HG03045 (cell line): ENCODE results near the gene PPM1D.
"Not testable (repeated sequence)": the region's sequence is repeated elsewhere in the genome, so short reads cannot be mapped to it uniquely, and the experiment has no call there.

ENCODE experiments used
- ATAC-seq: cut with Tn5 transposase; IDR thresholded peaks from one replicate; pipeline ENCODE4 v1.9.1; 2021; ENCODE audit warnings: mild to moderate bottlenecking, moderate library complexity; ENCODE audit not compliant: unreplicated experiment

Gene PPM1D

GRCh38 chr17:60599620-60600489 lies at the start of gene PPM1D:
PPM1D (plus strand) TSS chr17:60600193; CDS start chr17:60600415, 222 bp downstream.
- ATAC-seq = peak; percentile 89

- not testable (repeated sequence) for ATAC-seq
Observed at GRCh38 chr17:60552255-60552654, 47.7 kb upstream of the PPM1D start.

GRCh38 chr17:60554377-60554788 lies 45.6 kb upstream of the PPM1D start:
- no peak for ATAC-seq

- ATAC-seq = no peak
Observed at GRCh38 chr17:60555786-60556185, 44.2 kb upstream of the PPM1D start.

GRCh38 chr17:60557805-60558204 lies 42.2 kb upstream of the PPM1D start:
- no peak for ATAC-seq

GRCh38 chr17:60559659-60559994 lies 40.4 kb upstream of the PPM1D start:
- no peak for ATAC-seq

GRCh38 chr17:60559995-60560859 lies 39.8 kb upstream of the PPM1D start:
- no peak for ATAC-seq

GRCh38 chr17:60560860-60561257 lies 39.1 kb upstream of the PPM1D start:
- ATAC-seq = no peak

- no peak for ATAC-seq
Observed at GRCh38 chr17:60562421-60562820, 37.6 kb upstream of the PPM1D start.

GRCh38 chr17:60563743-60564142 lies 36.2 kb upstream of the PPM1D start:
- ATAC-seq = no peak

- ATAC-seq = no peak
Observed at GRCh38 chr17:60565233-60565632, 34.8 kb upstream of the PPM1D start.

- no peak for ATAC-seq
Observed at GRCh38 chr17:60573236-60574051, 26.5 kb upstream of the PPM1D start.

GRCh38 chr17:60577147-60577915 lies 22.7 kb upstream of the PPM1D start:
- no peak for ATAC-seq

GRCh38 chr17:60579090-60579489 lies 20.9 kb upstream of the PPM1D start:
- ATAC-seq = no peak

- no peak for ATAC-seq
Observed at GRCh38 chr17:60579551-60579950, 20.4 kb upstream of the PPM1D start.

- no peak for ATAC-seq
Observed at GRCh38 chr17:60583008-60583407, 17.0 kb upstream of the PPM1D start.

- no peak for ATAC-seq
Observed at GRCh38 chr17:60585887-60586286, 14.1 kb upstream of the PPM1D start.

GRCh38 chr17:60586288-60586974 lies 13.6 kb upstream of the PPM1D start:
- ATAC-seq = no peak

GRCh38 chr17:60590070-60590469 lies 9.9 kb upstream of the PPM1D start:
- ATAC-seq = no peak

- ATAC-seq = no peak
Observed at GRCh38 chr17:60592750-60593149, 7.2 kb upstream of the PPM1D start.
